T-helper 1 cell (primary cell): ENCODE data around the gene KDM4B.
"Not testable (repeated sequence)": the region's sequence is repeated elsewhere in the genome, so short reads cannot be mapped to it uniquely, and the experiment has no call there.

Experiments
- DNase-seq, 5 donors: peaks; one replicate each; pipeline ENCODE4 v3.0.0-alpha.2; 2012 to 2020

The KDM4B gene

GRCh38 chr19:4969292-4969771 lies 419 bp downstream of the KDM4B start:
- no peak for DNase-seq

GRCh38 chr19:4969772-4970531 lies 1.0 kb downstream of the KDM4B start:
- no peak for DNase-seq

- DNase-seq: no peak
Observed at GRCh38 chr19:4970558-4971423, 1.9 kb downstream of the KDM4B start.

- DNase-seq: no peak
Observed at GRCh38 chr19:4971424-4971793, 2.5 kb downstream of the KDM4B start.

GRCh38 chr19:4971816-4972495 lies 3.0 kb downstream of the KDM4B start:
- no peak for DNase-seq

GRCh38 chr19:4972509-4973230 lies 3.8 kb downstream of the KDM4B start:
- DNase-seq: no peak

- DNase-seq: no peak
Observed at GRCh38 chr19:4974880-4975469, 6.1 kb downstream of the KDM4B start.

- DNase-seq: not testable (repeated sequence)
Observed at GRCh38 chr19:4975601-4976000, 6.7 kb downstream of the KDM4B start.

- DNase-seq: no peak
Observed at GRCh38 chr19:4976401-4977298, 7.7 kb downstream of the KDM4B start.

GRCh38 chr19:4977299-4978174 lies 8.6 kb downstream of the KDM4B start:
- no peak for DNase-seq

- DNase-seq: no peak
Observed at GRCh38 chr19:4979211-4979807, 10.4 kb downstream of the KDM4B start.

GRCh38 chr19:4980067-4980466 lies 11.2 kb downstream of the KDM4B start:
- no peak for DNase-seq

GRCh38 chr19:4980838-4981680 lies 12.1 kb downstream of the KDM4B start:
- DNase-seq: no peak

- DNase-seq: no peak
Observed at GRCh38 chr19:4981681-4981958, 12.7 kb downstream of the KDM4B start.

GRCh38 chr19:4983346-4984105 lies 14.6 kb downstream of the KDM4B start:
- DNase-seq: no peak

- no peak for DNase-seq
Observed at GRCh38 chr19:4984106-4984380, 15.1 kb downstream of the KDM4B start.

- DNase-seq: no peak
Observed at GRCh38 chr19:4984438-4984990, 15.6 kb downstream of the KDM4B start.

GRCh38 chr19:4985551-4985991 lies 16.7 kb downstream of the KDM4B start:
- DNase-seq: no peak
